ENCODE data around the gene APBA2.

The APBA2 gene

GRCh38 chr15:28919201-28919635 is 33.4 kb downstream of the APBA2 start:
- no peak overlapping the region for H3K4me3 ChIP-seq (ENCODE audit: low read depth in 1 of 2, low read length in 2 of 2)
- TF ChIP-seq CTCF (IDR thresholded peaks at IDR 0.05; ENCODE audit: borderline replicate concordance, extremely low read depth, low read length, poor library complexity, severe bottlenecking): no peak
- TF ChIP-seq EZH2 (IDR thresholded peaks at IDR 0.05; ENCODE audit: borderline replicate concordance, low read depth, low read length, severe bottlenecking): no peak
- H2AFZ ChIP-seq (ENCODE audit: low read depth, low read length): no peak overlapping the region
- no peak overlapping the region for H3K9ac ChIP-seq (ENCODE audit: low read depth, low read length)
- no peaks in the 10 kb centered on the region for H3K36me3 ChIP-seq (ENCODE audit: insufficient read depth, low read length)
- no peak for DNase-seq
- no peak overlapping the region for H3K27ac ChIP-seq (ENCODE audit: low read length)
- peaks cover 3% of the 10 kb centered on the region for H4K20me1 ChIP-seq (ENCODE audit: insufficient read depth, low read length)
- H3K4me1 ChIP-seq (ENCODE audit: insufficient read depth, low read length): no peaks in the 10 kb centered on the region
- no peaks in the 10 kb centered on the region for H3K9me3 ChIP-seq (ENCODE audit: insufficient read depth, low read length, severe bottlenecking)
- ATAC-seq (ENCODE audit: insufficient read depth, low read depth): no peak
- no peak overlapping the region for H3K4me2 ChIP-seq (ENCODE audit: insufficient read depth, low read length)
- H3K27me3 ChIP-seq (ENCODE audit: insufficient read depth, low read length, poor library complexity): no peaks in the 10 kb centered on the region
- no peaks in the 10 kb centered on the region for H3K79me2 ChIP-seq (ENCODE audit: insufficient read depth, low read length)

- no peaks in the 10 kb centered on the region for H3K27me3 ChIP-seq (ENCODE audit: insufficient read depth, low read length, poor library complexity)
- no peaks in the 10 kb centered on the region for H3K79me2 ChIP-seq (ENCODE audit: insufficient read depth, low read length)
- no peak for DNase-seq
- TF ChIP-seq CTCF (IDR thresholded peaks at IDR 0.05; ENCODE audit: borderline replicate concordance, extremely low read depth, low read length, poor library complexity, severe bottlenecking) (no peak), EZH2 (IDR thresholded peaks at IDR 0.05; ENCODE audit: borderline replicate concordance, low read depth, low read length, severe bottlenecking) (no peak)
- no peaks in the 10 kb centered on the region for H3K4me1 ChIP-seq (ENCODE audit: insufficient read depth, low read length)
- no peaks in the 10 kb centered on the region for H3K36me3 ChIP-seq (ENCODE audit: insufficient read depth, low read length)
- H3K9ac ChIP-seq (ENCODE audit: low read depth, low read length): no peak overlapping the region
- no peak overlapping the region for H3K27ac ChIP-seq (ENCODE audit: low read length)
- no peak overlapping the region for H3K4me3 ChIP-seq (ENCODE audit: low read depth in 1 of 2, low read length in 2 of 2)
- no peak overlapping the region for H2AFZ ChIP-seq (ENCODE audit: low read depth, low read length)
- ATAC-seq (ENCODE audit: insufficient read depth, low read depth): no peak
- peaks cover 3% of the 10 kb centered on the region for H4K20me1 ChIP-seq (ENCODE audit: insufficient read depth, low read length)
- H3K4me2 ChIP-seq (ENCODE audit: insufficient read depth, low read length): no peak overlapping the region
- H3K9me3 ChIP-seq (ENCODE audit: insufficient read depth, low read length, severe bottlenecking): no peaks in the 10 kb centered on the region
These were observed 34.2 kb downstream of the APBA2 start for GRCh38 chr15:28919679-28920655.

- Histone ChIP-seq H3K4me3 (ENCODE audit: low read depth in 1 of 2, low read length in 2 of 2) (no peak overlapping the region), H3K27ac (ENCODE audit: low read length) (no peak overlapping the region), H3K79me2 (ENCODE audit: insufficient read depth, low read length) (no peaks in the 10 kb centered on the region), H3K9ac (ENCODE audit: low read depth, low read length) (no peak overlapping the region), H4K20me1 (ENCODE audit: insufficient read depth, low read length) (no peaks in the 10 kb centered on the region; the same call in 1 of the 2 replicates), H3K4me2 (ENCODE audit: insufficient read depth, low read length) (no peak overlapping the region), H3K9me3 (ENCODE audit: insufficient read depth, low read length, severe bottlenecking) (no peaks in the 10 kb centered on the region), H3K27me3 (ENCODE audit: insufficient read depth, low read length, poor library complexity) (no peaks in the 10 kb centered on the region), H3K4me1 (ENCODE audit: insufficient read depth, low read length) (no peaks in the 10 kb centered on the region), H3K36me3 (ENCODE audit: insufficient read depth, low read length) (no peaks in the 10 kb centered on the region), H2AFZ (ENCODE audit: low read depth, low read length) (no peak overlapping the region)
- no peak for DNase-seq
- ATAC-seq (ENCODE audit: insufficient read depth, low read depth): no peak
- TF ChIP-seq CTCF (IDR thresholded peaks at IDR 0.05; ENCODE audit: borderline replicate concordance, extremely low read depth, low read length, poor library complexity, severe bottlenecking): no peak
- no peak for TF ChIP-seq EZH2 (IDR thresholded peaks at IDR 0.05; ENCODE audit: borderline replicate concordance, low read depth, low read length, severe bottlenecking)
These were observed 35.1 kb downstream of the APBA2 start for GRCh38 chr15:28920781-28921331.

Data from DND-41 (cell line).